ENCODE measurements around the gene FAM98C. TPM values are rescaled to one million over a fixed set of nuclear protein-coding genes. Genes with fewer than 3 reads are reported as not detected.

FAM98C gene
- total RNA-seq, 1 donor from 2014 or later: 25.2 TPM

GRCh38 chr19:38434549-38435051 is 31.7 kb downstream of the FAM98C start:
- Mint-ChIP-seq H3K9me3 (no peaks in the 10 kb centered on the region), H3K4me1 (ENCODE audit: unreplicated experiment) (peaks cover 9% of the 10 kb centered on the region), H3K27me3 (peaks cover 12% of the 10 kb centered on the region), H3K27ac (no peak overlapping the region), H3K4me3 (peak overlapping the region; percentile 75), H3K36me3 (no peaks in the 10 kb centered on the region)
- TF ChIP-seq, protein P1, sequence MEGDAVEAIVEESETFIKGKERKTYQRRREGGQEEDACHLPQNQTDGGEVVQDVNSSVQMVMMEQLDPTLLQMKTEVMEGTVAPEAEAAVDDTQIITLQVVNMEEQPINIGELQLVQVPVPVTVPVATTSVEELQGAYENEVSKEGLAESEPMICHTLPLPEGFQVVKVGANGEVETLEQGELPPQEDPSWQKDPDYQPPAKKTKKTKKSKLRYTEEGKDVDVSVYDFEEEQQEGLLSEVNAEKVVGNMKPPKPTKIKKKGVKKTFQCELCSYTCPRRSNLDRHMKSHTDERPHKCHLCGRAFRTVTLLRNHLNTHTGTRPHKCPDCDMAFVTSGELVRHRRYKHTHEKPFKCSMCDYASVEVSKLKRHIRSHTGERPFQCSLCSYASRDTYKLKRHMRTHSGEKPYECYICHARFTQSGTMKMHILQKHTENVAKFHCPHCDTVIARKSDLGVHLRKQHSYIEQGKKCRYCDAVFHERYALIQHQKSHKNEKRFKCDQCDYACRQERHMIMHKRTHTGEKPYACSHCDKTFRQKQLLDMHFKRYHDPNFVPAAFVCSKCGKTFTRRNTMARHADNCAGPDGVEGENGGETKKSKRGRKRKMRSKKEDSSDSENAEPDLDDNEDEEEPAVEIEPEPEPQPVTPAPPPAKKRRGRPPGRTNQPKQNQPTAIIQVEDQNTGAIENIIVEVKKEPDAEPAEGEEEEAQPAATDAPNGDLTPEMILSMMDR (conservative IDR thresholded peaks at IDR 0.05): no peak
- DNase-seq (ENCODE audit: extremely low spot score, unreplicated experiment): no peak

DNA sequence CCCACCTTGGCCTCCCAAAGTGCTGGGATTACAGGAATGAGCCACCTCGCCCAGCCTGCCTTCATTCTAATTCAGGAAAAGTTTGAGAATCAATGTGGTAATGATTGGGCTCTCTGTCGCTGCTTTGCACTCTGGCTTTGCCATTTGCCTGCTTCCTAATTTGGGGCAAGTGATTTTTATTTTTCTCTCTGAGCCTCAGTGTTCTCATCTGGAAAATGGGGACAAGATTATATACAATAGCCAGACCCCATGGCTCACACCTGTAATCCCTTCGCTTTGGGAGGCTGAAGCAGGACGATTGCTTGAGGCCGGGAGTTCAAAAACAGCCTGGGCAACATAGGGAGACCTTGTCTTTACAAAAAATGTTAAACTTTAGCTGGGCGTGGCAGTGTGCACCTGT is 34.4 kb downstream of the FAM98C start:
- no peaks in the 10 kb centered on the region for H3K36me3 Mint-ChIP-seq
- TF ChIP-seq, protein P1 (conservative IDR thresholded peaks at IDR 0.05): no peak
- H3K27ac Mint-ChIP-seq: no peak overlapping the region
- peaks cover 9% of the 10 kb centered on the region for H3K4me1 Mint-ChIP-seq (ENCODE audit: unreplicated experiment)
- H3K9me3 Mint-ChIP-seq: no peaks in the 10 kb centered on the region
- H3K27me3 Mint-ChIP-seq: peaks cover 9% of the 10 kb centered on the region
- no peak overlapping the region for H3K4me3 Mint-ChIP-seq
- DNase-seq (ENCODE audit: extremely low spot score, unreplicated experiment): no peak

GRCh38 chr19:38437917-38438316 is 35.0 kb downstream of the FAM98C start:
- TF ChIP-seq, protein P1 (conservative IDR thresholded peaks at IDR 0.05): no peak
- DNase-seq (ENCODE audit: extremely low spot score, unreplicated experiment): no peak
- no peak overlapping the region for H3K27ac Mint-ChIP-seq
- no peaks in the 10 kb centered on the region for H3K9me3 Mint-ChIP-seq
- H3K4me1 Mint-ChIP-seq (ENCODE audit: unreplicated experiment): peaks cover 9% of the 10 kb centered on the region
- H3K4me3 Mint-ChIP-seq: no peak overlapping the region
- peaks cover 9% of the 10 kb centered on the region for H3K27me3 Mint-ChIP-seq
- no peaks in the 10 kb centered on the region for H3K36me3 Mint-ChIP-seq

GRCh38 chr19:38440592-38440991 is 37.7 kb downstream of the FAM98C start:
- Mint-ChIP-seq H3K4me3 (no peak overlapping the region), H3K27me3 (peaks cover 4% of the 10 kb centered on the region), H3K9me3 (no peaks in the 10 kb centered on the region), H3K4me1 (ENCODE audit: unreplicated experiment) (no peaks in the 10 kb centered on the region), H3K36me3 (no peaks in the 10 kb centered on the region), H3K27ac (no peak overlapping the region)
- TF ChIP-seq, protein P1 (conservative IDR thresholded peaks at IDR 0.05): no peak
- DNase-seq (ENCODE audit: extremely low spot score, unreplicated experiment): no peak

DNA sequence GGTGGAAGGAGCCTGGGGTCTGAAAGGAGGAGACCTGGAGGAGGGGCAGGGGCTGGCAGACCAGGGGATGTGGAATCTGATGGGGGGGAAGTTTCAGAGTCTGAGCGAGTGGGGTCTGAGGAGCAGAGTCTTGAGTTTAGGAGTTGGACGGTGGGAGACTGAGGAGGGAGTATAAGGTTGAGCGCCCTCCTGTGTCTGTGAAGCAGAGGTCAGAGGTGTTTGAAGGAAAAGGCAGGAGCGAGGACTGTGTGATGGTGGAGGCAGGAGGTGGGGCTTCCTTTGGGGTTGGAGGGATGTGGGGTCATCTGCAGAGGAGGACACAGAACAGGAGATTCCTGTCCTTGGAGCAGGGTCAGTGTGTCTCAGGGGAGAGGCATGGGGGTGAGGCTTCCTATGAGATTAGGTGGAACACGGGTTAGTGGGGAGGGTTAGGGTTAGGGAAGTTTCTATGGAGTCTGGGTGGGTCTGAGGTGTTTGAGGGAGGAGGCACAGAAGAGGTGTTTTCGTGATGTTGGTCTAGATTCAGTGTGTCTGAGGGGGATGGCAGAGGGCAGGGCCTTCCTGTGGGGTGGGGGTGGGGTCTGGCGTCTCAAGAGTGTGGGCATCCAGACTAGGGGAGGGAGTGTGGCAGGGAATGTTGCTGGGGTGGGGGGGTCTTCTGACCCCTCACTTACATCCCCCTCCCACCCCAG is 38.9 kb downstream of the FAM98C start:
- peaks cover 4% of the 10 kb centered on the region for H3K27me3 Mint-ChIP-seq
- DNase-seq (ENCODE audit: extremely low spot score, unreplicated experiment): no peak
- TF ChIP-seq, protein P1 (conservative IDR thresholded peaks at IDR 0.05): no peak
- no peaks in the 10 kb centered on the region for H3K36me3 Mint-ChIP-seq
- no peaks in the 10 kb centered on the region for H3K4me1 Mint-ChIP-seq (ENCODE audit: unreplicated experiment)
- no peak overlapping the region for H3K4me3 Mint-ChIP-seq
- H3K27ac Mint-ChIP-seq: no peak overlapping the region
- H3K9me3 Mint-ChIP-seq: no peaks in the 10 kb centered on the region
